Measurements from ENCODE around the gene MLNR. TPM values are rescaled to one million over a fixed set of nuclear protein-coding genes. Genes with fewer than 3 reads are reported as not detected.

The MLNR gene
- total RNA-seq, 1 experiment from 2014 or later, result not detected

Small RNAs within 50 kb of the gene (small RNA-seq; reads per million reads assigned to genes)
- gene COX7CP1, result not detected

Other genes with a start within 250 kb of the MLNR start
- 20.3 and 23.7 TPM in 2 replicates for gene FNDC3A, start 244.4 kb upstream of the MLNR start, total RNA-seq (2014; rRNA removed; shearing (Covaris generic))
- gene CDADC1, start 27.6 kb downstream of the MLNR start, total RNA-seq (2014; rRNA removed; shearing (Covaris generic)), result 1.3 and 2.8 TPM in 2 replicates
- 1.5 and 2.1 TPM in 2 replicates for gene CAB39L, start 223.7 kb downstream of the MLNR start, total RNA-seq (2014; rRNA removed; shearing (Covaris generic))
- gene SETDB2, start 223.9 kb downstream of the MLNR start, total RNA-seq (2014; rRNA removed; shearing (Covaris generic)), result 4.2 and 5.1 TPM in 2 replicates